Measurements from ENCODE around the gene KTN1.

DNA sequence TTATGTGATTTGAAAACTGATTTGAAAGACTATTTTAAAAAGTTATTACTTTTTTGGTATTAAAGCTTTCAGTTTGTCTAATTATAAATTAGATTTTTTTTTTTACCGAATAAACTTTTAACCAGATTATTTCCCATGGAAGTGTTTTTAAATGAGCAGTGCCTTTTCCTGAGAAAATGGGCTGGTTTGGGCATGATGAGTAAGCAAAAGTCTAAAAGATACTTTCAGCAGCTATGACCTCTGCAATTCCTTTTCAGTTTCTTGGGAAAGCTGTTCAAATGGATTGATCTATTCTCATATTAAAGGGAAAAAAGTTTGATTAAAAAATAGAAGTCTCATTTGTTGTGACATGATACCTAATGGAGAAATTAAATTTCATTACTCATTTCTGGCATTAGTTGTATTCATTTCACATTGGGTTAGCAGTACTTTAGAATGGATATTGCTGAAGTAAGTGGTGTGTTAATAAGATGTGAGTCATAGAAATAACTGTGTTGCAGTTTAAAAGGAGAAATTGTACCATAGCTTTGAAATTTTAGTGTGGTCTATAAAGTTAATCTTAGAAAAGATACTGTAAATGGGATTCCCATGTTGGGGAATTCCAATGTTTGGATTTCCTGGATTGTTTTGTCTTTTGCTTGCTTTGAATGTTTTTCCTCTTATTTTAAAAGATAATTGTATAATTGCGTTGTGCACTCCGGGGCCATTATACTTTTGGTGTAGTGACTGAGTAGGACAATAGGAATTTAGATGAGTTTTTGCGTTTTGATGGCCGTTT, 21.0 kb downstream of the KTN1 start:
- TF ChIP-seq EZH2 (IDR thresholded peaks at IDR 0.05) (no peak), FOXP2 (optimal IDR thresholded peaks at IDR 0.05; ENCODE audit: control extremely low read depth, extremely low read length, insufficient read depth) (no peak), POLR2AphosphoS5 (IDR thresholded peaks at IDR 0.05; ENCODE audit: borderline replicate concordance, low read depth, low read length) (no peak)
